Mesenchymal stem cell (in vitro differentiated cells and primary cell): ENCODE data around the gene CHRDL2.

Experiments
- DNase-seq: peaks from one replicate; pipeline ENCODE4 v3.0.0-alpha.2; 2013
- H2AFZ ChIP-seq: one replicate; pipeline ENCODE4 v1.6.1; 2013; ENCODE audit warnings: low read depth, mild to moderate bottlenecking, control low read depth, inconsistent platforms, low read length, moderate library complexity
- H2AK5ac ChIP-seq: 2 replicates; pipeline ENCODE4 v1.6.1; 2013; ENCODE audit warnings: low read length, moderate library complexity, mild to moderate bottlenecking, inconsistent platforms; ENCODE audit not compliant: severe bottlenecking
- H2BK120ac ChIP-seq: one replicate; pipeline ENCODE4 v1.6.1; 2013; ENCODE audit warnings: low read depth, mild to moderate bottlenecking, inconsistent platforms, low read length, moderate library complexity
- H2BK12ac ChIP-seq, 2 experiments: one replicate each; pipeline ENCODE4 v1.6.1; 2013; ENCODE audit warnings: inconsistent platforms in 2 of 2, low read length in 2 of 2, mild to moderate bottlenecking in 2 of 2, moderate library complexity in 2 of 2, control low read depth in 1 of 2
- H2BK15ac ChIP-seq: one replicate; pipeline ENCODE4 v1.6.1; 2013; ENCODE audit warnings: mild to moderate bottlenecking, low read depth, inconsistent platforms; ENCODE audit not compliant: poor library complexity, severe bottlenecking
- H2BK5ac ChIP-seq: 2 replicates; pipeline ENCODE4 v1.6.1; 2013; ENCODE audit warnings: low read depth, mild to moderate bottlenecking, low read length, control low read depth, inconsistent platforms; ENCODE audit not compliant: poor library complexity, severe bottlenecking
- H3K14ac ChIP-seq, 2 experiments: one replicate each; pipeline ENCODE4 v1.6.1; 2013; ENCODE audit warnings: inconsistent platforms in 2 of 2, low read length in 2 of 2, control low read depth in 1 of 2, mild to moderate bottlenecking in 1 of 2, moderate library complexity in 1 of 2
- H3K18ac ChIP-seq, 2 experiments: one replicate each; pipeline ENCODE4 v1.6.1; 2013; ENCODE audit warnings: inconsistent platforms in 2 of 2, low read length in 2 of 2, control low read depth in 1 of 2, low read depth in 1 of 2, mild to moderate bottlenecking in 1 of 2
- H3K23ac ChIP-seq, 2 experiments: one replicate each; pipeline ENCODE4 v1.6.1; 2013; ENCODE audit warnings: inconsistent platforms in 2 of 2, low read length in 2 of 2, mild to moderate bottlenecking in 2 of 2, moderate library complexity in 2 of 2, control low read depth in 1 of 2
- H3K27ac ChIP-seq: 2 replicates; pipeline ENCODE4 v1.5.1; 2013; ENCODE audit warnings: mild to moderate bottlenecking, moderate library complexity, low read length, control low read depth, inconsistent platforms; ENCODE audit not compliant: poor library complexity, severe bottlenecking
- H3K27me3 ChIP-seq, 2 experiments: 2 replicates each; pipeline versions ENCODE4 v1.6.1 to v1.7.0; 2013; ENCODE audit warnings: low read length in 2 of 2, mild to moderate bottlenecking in 2 of 2, moderate library complexity in 2 of 2, control low read depth in 1 of 2, inconsistent platforms in 1 of 2; ENCODE audit not compliant: control insufficient read depth in 1 of 2, insufficient read depth in 1 of 2
- H3K36me3 ChIP-seq, 2 experiments: 2 replicates each; pipeline versions ENCODE4 v1.6.1 to v1.7.0; 2013; ENCODE audit warnings: low read length in 2 of 2, control low read depth in 1 of 2, inconsistent platforms in 1 of 2, low read depth in 1 of 2, mild to moderate bottlenecking in 1 of 2; ENCODE audit not compliant: insufficient read depth in 2 of 2, control insufficient read depth in 1 of 2
- H3K4ac ChIP-seq, 2 experiments: one replicate each; pipeline ENCODE4 v1.6.1; 2013; ENCODE audit warnings: inconsistent platforms in 2 of 2, low read length in 2 of 2, mild to moderate bottlenecking in 2 of 2, moderate library complexity in 2 of 2, control low read depth in 1 of 2, low read depth in 1 of 2
- H3K4me1 ChIP-seq: 2 replicates; pipeline ENCODE4 v1.6.1; 2013; ENCODE audit warnings: low read depth, low read length, control low read depth; ENCODE audit not compliant: control insufficient read depth, insufficient read depth
- H3K4me2 ChIP-seq: 2 replicates; pipeline ENCODE4 v1.6.1; 2013; ENCODE audit warnings: low read length, mild to moderate bottlenecking, inconsistent platforms; ENCODE audit not compliant: poor library complexity, severe bottlenecking
- H3K4me3 ChIP-seq, 2 experiments: 2 replicates each; pipeline versions ENCODE4 v1.5.1 to v1.7.0; 2013; ENCODE audit warnings: low read length in 2 of 2, mild to moderate bottlenecking in 2 of 2, control low read depth in 1 of 2, low read depth in 1 of 2; ENCODE audit not compliant: insufficient read depth in 1 of 2
- H3K79me1 ChIP-seq: replicated peaks from 2 replicates; pipeline ENCODE4 v1.6.1; 2013; ENCODE audit warnings: mild to moderate bottlenecking, control low read depth, low read length, inconsistent platforms; ENCODE audit not compliant: poor library complexity, severe bottlenecking
- H3K9ac ChIP-seq: 2 replicates; pipeline ENCODE4 v1.7.0; 2013; ENCODE audit warnings: mild to moderate bottlenecking, low read length, moderate library complexity
- H3K9me3 ChIP-seq: 2 replicates; pipeline ENCODE4 v1.7.0; 2013; ENCODE audit warnings: mild to moderate bottlenecking, low read length; ENCODE audit not compliant: control insufficient read depth
- H4K8ac ChIP-seq: one replicate; pipeline ENCODE4 v1.6.1; 2013; ENCODE audit warnings: inconsistent platforms, mild to moderate bottlenecking, low read length, moderate library complexity
- H4K91ac ChIP-seq: one replicate; pipeline ENCODE4 v1.6.1; 2013; ENCODE audit warnings: mild to moderate bottlenecking, low read length, inconsistent platforms
- WGBS: methylation state at CpG from one replicate; pipeline ENCODE4 v1.1.7; 2013; ENCODE audit warnings: mixed read lengths; 5-methylcytosine and 5-hydroxymethylcytosine counted together

CHRDL2 gene

DNA sequence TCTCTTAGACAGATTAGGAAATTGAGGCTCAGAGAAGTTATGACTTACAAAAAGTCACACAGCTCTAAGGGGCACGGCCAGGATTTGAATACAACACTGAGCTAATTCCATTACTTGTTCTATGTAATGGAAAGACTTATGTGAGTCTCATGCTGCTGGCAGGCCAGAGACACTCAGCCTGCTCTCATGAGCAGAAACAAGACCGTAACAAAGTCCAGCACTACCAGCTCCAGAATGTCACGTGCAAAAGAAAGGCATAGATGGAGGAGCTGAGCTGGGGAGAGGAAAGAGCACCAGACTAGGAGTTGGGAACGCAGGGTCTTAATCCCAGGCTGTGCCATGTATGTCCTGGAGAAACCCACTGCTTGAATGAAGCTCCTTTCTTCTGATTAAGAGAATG is 1.8 kb downstream of the CHRDL2 start:
- Histone ChIP-seq H2AK5ac (no peak overlapping the region), H3K9me3 (no peaks in the 10 kb centered on the region), H2BK120ac (no peak overlapping the region), H3K4me3 (no peak overlapping the region), H2BK15ac (no peak overlapping the region), H3K23ac (no peak overlapping the region), H3K4me1 (peaks cover 11% of the 10 kb centered on the region), H3K4ac (no peak overlapping the region), H3K18ac (no peak overlapping the region), H4K8ac (no peak overlapping the region), H3K79me1 (no peaks in the 10 kb centered on the region), H3K9ac (no peak overlapping the region), H3K36me3 (no peaks in the 10 kb centered on the region), H3K14ac (no peak overlapping the region), H3K27me3 (peaks cover 87% of the 10 kb centered on the region in 2 experiments), H2BK12ac (no peak overlapping the region), H3K4me2 (no peak overlapping the region), H4K91ac (no peak overlapping the region), H2AFZ (no peak overlapping the region), H2BK5ac (no peak overlapping the region), H3K27ac (no peak overlapping the region)
- DNase-seq = no peak
- WGBS = 90% methylated on average over 4 of the region's 4 CpGs

DNA sequence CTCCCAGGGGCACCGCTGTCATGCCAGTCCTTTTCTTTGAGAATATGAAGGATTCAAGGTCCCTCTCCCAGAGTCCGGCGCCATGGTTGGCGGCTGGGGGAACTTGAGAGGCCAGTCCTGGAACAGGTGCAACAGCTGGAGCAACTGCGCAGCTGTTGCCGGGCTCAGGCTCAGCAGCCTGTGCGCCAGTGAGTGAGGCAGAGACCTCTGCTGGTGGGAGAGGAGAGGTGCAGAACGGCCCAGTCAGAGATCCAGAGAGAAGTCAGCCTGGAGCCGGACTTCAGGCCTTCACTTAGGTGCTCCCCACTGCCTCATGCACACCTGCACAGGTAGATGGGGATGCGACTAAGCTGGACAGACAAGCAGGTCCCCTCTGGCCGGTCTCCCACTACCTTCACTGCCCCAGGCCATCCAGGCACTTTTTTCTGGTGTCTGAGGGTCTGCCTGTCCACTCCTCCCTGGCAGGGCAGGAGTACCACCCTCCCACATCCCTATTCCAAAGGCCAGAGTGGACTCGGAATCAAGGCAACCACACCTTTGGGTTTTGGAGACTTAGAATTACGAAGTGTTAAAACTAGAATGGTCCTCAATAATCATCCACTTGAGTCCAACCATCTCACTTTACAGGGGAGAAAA is 4.6 kb downstream of the CHRDL2 start:
- Histone ChIP-seq H3K4ac (no peak overlapping the region), H2BK12ac (no peak overlapping the region), H2AK5ac (no peak overlapping the region), H3K27me3 (peaks cover 79 to 83% of the 10 kb centered on the region in 2 experiments), H3K23ac (no peak overlapping the region), H3K9ac (no peak overlapping the region), H2AFZ (no peak overlapping the region), H3K18ac (no peak overlapping the region), H2BK120ac (no peak overlapping the region), H3K27ac (no peak overlapping the region), H2BK5ac (no peak overlapping the region), H3K4me2 (no peak overlapping the region), H4K91ac (no peak overlapping the region), H2BK15ac (no peak overlapping the region), H3K79me1 (no peaks in the 10 kb centered on the region), H3K4me3 (no peak overlapping the region), H3K9me3 (no peaks in the 10 kb centered on the region), H3K36me3 (no peaks in the 10 kb centered on the region), H4K8ac (no peak overlapping the region), H3K4me1 (peaks cover 11% of the 10 kb centered on the region), H3K14ac (no peak overlapping the region)
- peak; percentile 72 for DNase-seq
- 12% methylated on average over 11 of the region's 13 CpGs for WGBS

DNA sequence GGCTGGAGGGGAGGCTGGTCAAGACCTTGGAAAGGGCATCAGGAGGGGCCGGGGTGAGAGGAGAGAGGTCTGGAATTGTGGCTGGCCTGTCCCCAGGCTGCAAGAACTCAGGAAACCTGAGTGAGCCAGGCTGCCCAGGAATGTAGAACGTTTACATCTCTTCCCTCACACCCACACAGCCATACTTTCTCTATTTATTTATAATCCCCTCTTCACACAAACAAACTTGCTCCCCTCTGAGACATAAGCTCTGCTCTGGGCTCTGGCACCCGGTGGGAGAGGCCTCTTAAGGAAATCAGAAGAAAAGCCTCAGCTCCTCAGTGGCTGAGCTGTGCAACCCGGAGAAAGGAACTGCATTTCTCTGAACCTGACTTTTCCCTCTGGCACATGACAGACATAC is 5.5 kb downstream of the CHRDL2 start:
- Histone ChIP-seq H3K4ac (no peak overlapping the region), H3K27me3 (peaks cover 79 to 81% of the 10 kb centered on the region in 2 experiments), H3K9ac (no peak overlapping the region), H2AK5ac (no peak overlapping the region), H3K27ac (no peak overlapping the region), H2BK12ac (no peak overlapping the region), H3K18ac (no peak overlapping the region), H3K79me1 (no peaks in the 10 kb centered on the region), H3K4me3 (no peak overlapping the region), H2BK5ac (no peak overlapping the region), H2AFZ (no peak overlapping the region), H3K14ac (no peak overlapping the region), H2BK120ac (no peak overlapping the region), H3K36me3 (no peaks in the 10 kb centered on the region), H3K4me2 (no peak overlapping the region), H3K9me3 (no peaks in the 10 kb centered on the region), H3K23ac (no peak overlapping the region), H2BK15ac (no peak overlapping the region), H4K91ac (no peak overlapping the region), H3K4me1 (peaks cover 3% of the 10 kb centered on the region), H4K8ac (no peak overlapping the region)
- DNase-seq = peak; percentile 62
- WGBS = 32% methylated on average over 4 of the region's 4 CpGs

DNA sequence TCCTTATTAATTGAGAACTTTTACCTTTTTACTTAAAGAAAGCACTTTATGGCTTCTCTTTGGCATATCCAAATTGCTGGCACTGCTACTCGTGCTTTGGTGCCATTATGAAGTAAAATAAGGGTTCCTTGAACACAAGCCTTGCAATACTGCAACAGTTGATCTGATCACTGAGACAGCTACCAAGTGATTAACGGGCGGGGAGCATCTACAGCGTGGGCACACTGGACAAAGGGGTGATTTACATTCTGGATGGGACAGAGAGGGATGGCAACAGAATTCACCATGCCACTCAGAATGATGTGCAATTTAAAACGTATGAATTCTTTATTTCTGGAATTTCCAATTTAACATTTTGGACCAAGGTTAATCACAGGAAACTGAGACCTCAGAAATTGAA is 7.7 kb downstream of the CHRDL2 start:
- WGBS = 77% methylated on average over 5 of the region's 5 CpGs

More for the DNA sequence above, 7.7 kb downstream of the CHRDL2 start:
- Histone ChIP-seq H2BK15ac (no peak overlapping the region), H3K14ac (no peak overlapping the region), H3K36me3 (no peaks in the 10 kb centered on the region), H3K4me1 (no peaks in the 10 kb centered on the region), H3K27me3 (peaks cover 62 to 68% of the 10 kb centered on the region in 2 experiments), H2BK5ac (no peak overlapping the region), H4K91ac (no peak overlapping the region), H3K9ac (no peak overlapping the region), H3K23ac (no peak overlapping the region), H2BK120ac (no peak overlapping the region), H4K8ac (no peak overlapping the region), H3K9me3 (no peaks in the 10 kb centered on the region), H3K18ac (no peak overlapping the region), H2AFZ (no peak overlapping the region), H3K4ac (no peak overlapping the region), H3K4me2 (no peak overlapping the region), H3K79me1 (no peaks in the 10 kb centered on the region), H2AK5ac (no peak overlapping the region), H3K4me3 (no peak overlapping the region), H3K27ac (no peak overlapping the region), H2BK12ac (no peak overlapping the region)
- no peak for DNase-seq
